Prostate gland (tissue), 2 donors: ENCODE results near the gene SBSN.

Experiments
- CTCF ChIP-seq, 4 experiments: fragments of 200-600 bp in 2 of 4; fragments of 450-650 bp in 2 of 4; sonication (generic) in 2 of 4; IDR thresholded peaks; 1 replicate in 3 of 4; 2 replicates in 1 of 4; pipeline ENCODE4 v1.5.1; 2016 to 2019; ENCODE audit warnings: antibody characterized with exemption in 4 of 4, mild to moderate bottlenecking in 2 of 4, moderate library complexity in 2 of 4
- POLR2A ChIP-seq: fragments of 450-650 bp; IDR thresholded peaks from one replicate; pipeline ENCODE4 v1.6.1; 2016; ENCODE audit warnings: antibody characterized with exemption, mild to moderate bottlenecking

- TF ChIP-seq CTCF (IDR thresholded peaks at IDR 0.05) (no peak), POLR2A (no peak)
These were observed 8.8 kb downstream of the SBSN start for GRCh38 chr19:35519291-35519690.
